Mesothelial cell of epicardium (in vitro differentiated cells): ENCODE data around the gene TELO2. TPM values are rescaled to one million over a fixed set of nuclear protein-coding genes. Genes with fewer than 3 reads are reported as not detected.

Experiments used
- DNase-seq, 2 experiments: peaks; one replicate each; pipeline ENCODE4 v3.0.0; 2021; ENCODE audit warnings: low spot score in 2 of 2; ENCODE audit not compliant: unreplicated experiment in 2 of 2
- H3K27ac Mint-ChIP-seq: 2 replicates; pipeline ENCODE4 v1.8.0; 2021; ENCODE audit warnings: mixed read lengths
- H3K27me3 Mint-ChIP-seq: 2 replicates; pipeline ENCODE4 v1.8.0; 2021; ENCODE audit warnings: low read depth, mixed read lengths
- H3K36me3 Mint-ChIP-seq: 2 replicates; pipeline ENCODE4 v1.8.0; 2021; ENCODE audit warnings: mixed read lengths
- H3K4me1 Mint-ChIP-seq: 2 replicates; pipeline ENCODE4 v1.8.0; 2021; ENCODE audit warnings: mixed read lengths
- H3K4me3 Mint-ChIP-seq: 2 replicates; pipeline ENCODE4 v1.8.0; 2021; ENCODE audit warnings: mild to moderate bottlenecking, moderate library complexity, mixed read lengths
- H3K9me3 Mint-ChIP-seq: 2 replicates; pipeline ENCODE4 v1.8.0; 2021; ENCODE audit warnings: mixed read lengths
- CTCF ChIP-seq: fragments of 200-600 bp; sonication (generic); IDR thresholded peaks from one replicate; pipeline ENCODE4 v1.5.0; 2021; ENCODE audit warnings: antibody characterized with exemption; ENCODE audit not compliant: unreplicated experiment
- total RNA-seq: library from RNA; stranded (reverse); gene quantifications from 3 replicates; pipeline ENCODE4 v1.2.1, GENCODE V29; 2021

The TELO2 gene
- total RNA-seq, 1 donor from 2014 or later, result 70.2 TPM

DNA sequence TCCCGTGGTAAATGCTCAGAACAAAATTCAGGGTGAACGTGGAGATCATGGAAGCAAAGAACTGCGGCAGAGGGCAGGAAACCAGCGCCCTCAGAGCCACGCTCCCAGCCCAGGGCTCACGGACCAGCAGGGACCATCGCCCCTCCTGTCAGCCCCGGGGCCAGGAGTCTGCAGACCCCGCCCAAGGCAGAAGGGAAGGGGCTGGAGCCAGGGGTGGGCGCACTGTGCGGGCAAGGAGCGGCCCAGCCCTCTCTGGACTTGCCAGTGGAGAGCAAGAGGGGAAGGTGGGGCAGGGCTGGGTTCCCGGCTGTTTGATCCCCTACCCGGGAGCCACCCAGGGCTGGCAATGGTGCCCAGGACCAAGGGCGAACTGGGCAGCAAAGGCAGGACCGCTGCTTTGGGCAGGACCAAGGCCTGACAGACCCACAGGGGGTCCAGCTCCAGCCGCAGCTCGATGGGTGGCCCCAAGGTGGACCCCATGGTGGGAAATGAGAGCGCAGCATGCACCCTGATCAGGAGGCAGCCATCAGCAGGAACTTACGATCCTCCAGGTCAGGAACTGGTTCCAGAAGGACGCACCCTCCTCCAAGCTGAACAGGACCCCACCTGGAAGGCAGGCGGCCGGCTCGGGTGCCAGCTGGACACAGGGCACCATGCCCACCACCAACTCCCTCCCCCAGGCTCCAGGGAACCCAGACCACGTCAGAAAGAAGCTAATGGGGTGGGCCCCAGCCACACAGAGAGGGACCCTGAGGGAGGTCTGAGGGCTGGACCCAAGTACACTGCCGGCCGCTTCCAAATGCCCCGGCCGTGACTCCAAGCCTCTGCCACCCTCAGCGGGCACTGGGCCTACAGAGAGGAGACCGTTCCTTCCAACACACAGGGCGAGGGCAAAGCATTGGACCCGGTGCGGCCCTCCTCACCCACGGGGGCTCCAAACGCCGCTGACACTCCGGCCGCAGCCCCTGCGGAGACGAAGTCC, 37.7 kb upstream of the TELO2 start:
- Mint-ChIP-seq H3K4me3 (no peak overlapping the region), H3K36me3 (peaks cover 6% of the 10 kb centered on the region), H3K27me3 (no peaks in the 10 kb centered on the region), H3K9me3 (no peaks in the 10 kb centered on the region), H3K27ac (no peak overlapping the region), H3K4me1 (no peaks in the 10 kb centered on the region)
- DNase-seq, result peak in 1 of 2 experiments; percentile 18
- TF ChIP-seq CTCF, result no peak

DNA sequence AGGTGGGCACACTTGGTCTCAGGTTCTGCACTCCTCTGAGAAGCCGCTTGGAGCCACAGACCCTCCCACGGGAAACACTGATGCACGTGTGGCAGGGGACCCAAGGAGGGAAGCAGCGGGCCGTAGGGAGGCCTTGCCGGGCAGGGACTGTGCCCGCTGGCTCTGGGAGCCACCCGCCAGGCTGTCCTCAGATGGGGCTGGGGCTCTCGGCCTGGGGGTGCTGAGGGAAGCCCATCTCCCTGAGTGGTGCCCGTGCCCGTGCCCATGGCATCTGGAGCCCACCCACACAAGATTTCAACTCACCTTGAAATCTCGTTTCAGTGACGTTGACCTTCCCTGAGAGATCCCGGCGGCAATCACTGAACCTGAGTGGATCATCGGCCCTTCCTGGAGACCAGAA, 36.2 kb upstream of the TELO2 start:
- H3K27ac Mint-ChIP-seq, result no peak overlapping the region
- no peaks in the 10 kb centered on the region for H3K27me3 Mint-ChIP-seq
- H3K9me3 Mint-ChIP-seq, result no peaks in the 10 kb centered on the region
- peak in 1 of 2 experiments; percentile 14 for DNase-seq
- H3K4me1 Mint-ChIP-seq, result peaks cover 3% of the 10 kb centered on the region
- no peak for TF ChIP-seq CTCF
- peaks cover 2% of the 10 kb centered on the region for H3K36me3 Mint-ChIP-seq
- H3K4me3 Mint-ChIP-seq, result no peak overlapping the region

GRCh38 chr16:1457489-1458245, 35.5 kb upstream of the TELO2 start:
- no peak overlapping the region for H3K4me3 Mint-ChIP-seq
- no peak for TF ChIP-seq CTCF
- H3K36me3 Mint-ChIP-seq, result peaks cover 2% of the 10 kb centered on the region
- peak in 1 of 2 experiments; percentile 15 for DNase-seq
- H3K9me3 Mint-ChIP-seq, result no peaks in the 10 kb centered on the region
- no peaks in the 10 kb centered on the region for H3K27me3 Mint-ChIP-seq
- no peak overlapping the region for H3K27ac Mint-ChIP-seq
- H3K4me1 Mint-ChIP-seq, result peaks cover 3% of the 10 kb centered on the region

- no peak for TF ChIP-seq CTCF
Observed at GRCh38 chr16:1458336-1458976, 34.7 kb upstream of the TELO2 start.

DNA sequence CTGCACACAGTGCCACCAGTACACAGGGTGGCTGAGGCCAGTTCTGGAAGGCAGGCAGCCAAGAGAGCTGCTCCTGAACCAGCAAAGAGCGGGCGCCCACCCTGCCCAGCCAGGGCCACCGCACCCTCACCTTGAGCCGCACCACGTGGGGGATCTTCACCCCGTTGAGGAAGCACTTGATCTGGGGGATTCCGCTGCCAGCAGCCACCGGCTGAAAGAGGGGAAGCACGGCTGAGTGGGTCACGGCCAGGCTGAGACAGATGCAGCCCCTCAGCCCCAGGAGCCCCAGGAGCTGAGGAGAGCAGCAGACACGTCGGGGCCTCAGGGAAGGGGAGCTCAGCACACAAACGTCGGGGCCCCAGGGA, 34.2 kb upstream of the TELO2 start:
- Mint-ChIP-seq H3K4me1 (peaks cover 3% of the 10 kb centered on the region), H3K27ac (peak overlapping the region; percentile 39), H3K9me3 (no peaks in the 10 kb centered on the region), H3K4me3 (no peak overlapping the region), H3K27me3 (no peaks in the 10 kb centered on the region), H3K36me3 (peaks cover 2% of the 10 kb centered on the region)
- no peak for TF ChIP-seq CTCF
- DNase-seq, result peak in 1 of 2 experiments; percentile 12

More at GRCh38 chr16:1458336-1458976, 34.7 kb upstream of the TELO2 start:
- peaks cover 2% of the 10 kb centered on the region for H3K36me3 Mint-ChIP-seq
- peaks cover 3% of the 10 kb centered on the region for H3K4me1 Mint-ChIP-seq
- H3K9me3 Mint-ChIP-seq, result no peaks in the 10 kb centered on the region
- no peak overlapping the region for H3K27ac Mint-ChIP-seq
- H3K4me3 Mint-ChIP-seq, result no peak overlapping the region
- H3K27me3 Mint-ChIP-seq, result no peaks in the 10 kb centered on the region
- no peak for DNase-seq
